IMR-90 (cell line): ENCODE results near the gene PCED1B. TPM values are rescaled to one million over a fixed set of nuclear protein-coding genes. Genes with fewer than 3 reads are reported as not detected.

Source experiments
- ATAC-seq: fragments of 200-7000 bp; cut with Tn5 transposase; 2 replicates; pipeline ENCODE4 v1.9.1; 2020; ENCODE audit warnings: low read depth, mild to moderate bottlenecking, moderate library complexity
- BruUV-seq: library from RNA; stranded (reverse); fragments of 400-500 nt; replicated peaks from 2 replicates; lab custom pipeline; 2021; lab: Mats Ljungman, UMichigan
- CTCF ChIA-PET: fragments of 300-600 bp; formaldehyde crosslinking; extraction: SDS; loops from one replicate; lab custom pipeline; 2021; ENCODE audit warnings: antibody characterized with exemption; lab: Yijun Ruan, JAX
- POLR2A ChIA-PET: fragments of 300-600 bp; sonication (Branson Sonifier 250); formaldehyde crosslinking; loops from one replicate; lab custom pipeline; 2022; ENCODE audit warnings: antibody characterized with exemption; ENCODE audit not compliant: unreplicated experiment; lab: Charles Lee
- DNase-seq: peaks from one replicate; pipeline ENCODE4 v3.0.0; 2013
- H2AFZ ChIP-seq: replicated peaks from 2 replicates; pipeline ENCODE3; 2013; ENCODE audit warnings: low read length, mild to moderate bottlenecking; ENCODE audit not compliant: poor library complexity
- H2AK5ac ChIP-seq: 2 replicates; pipeline ENCODE4 v1.6.1; 2013; ENCODE audit warnings: low read depth, low read length, inconsistent platforms
- H2AK9ac ChIP-seq: replicated peaks from 2 replicates; pipeline ENCODE3; 2013; ENCODE audit warnings: mild to moderate bottlenecking, low read depth, low read length, moderate library complexity; ENCODE audit not compliant: poor library complexity
- H2BK120ac ChIP-seq: 2 replicates; pipeline ENCODE4 v1.6.1; 2013; ENCODE audit warnings: low read depth, low read length, inconsistent platforms
- H2BK15ac ChIP-seq: 3 replicates; pipeline ENCODE4 v1.6.1; 2013; ENCODE audit warnings: low read depth, low read length, inconsistent platforms
- H2BK20ac ChIP-seq: 2 replicates; pipeline ENCODE4 v1.6.1; 2013; ENCODE audit warnings: low read depth, mild to moderate bottlenecking, inconsistent platforms, low read length, moderate library complexity
- H2BK5ac ChIP-seq: 2 replicates; pipeline ENCODE4 v1.6.1; 2013; ENCODE audit warnings: mild to moderate bottlenecking, low read depth, low read length, inconsistent platforms; ENCODE audit not compliant: poor library complexity, severe bottlenecking
- H3K14ac ChIP-seq: replicated peaks from 2 replicates; pipeline ENCODE4 v1.6.1; 2013; ENCODE audit warnings: low read depth, low read length, inconsistent platforms
- H3K18ac ChIP-seq: 2 replicates; pipeline ENCODE4 v1.6.1; 2013; ENCODE audit warnings: low read depth, low read length, control low read depth
- H3K23ac ChIP-seq: 2 replicates; pipeline ENCODE4 v1.6.1; 2013; ENCODE audit warnings: low read depth, low read length, inconsistent platforms
- H3K27ac ChIP-seq: 2 replicates; pipeline ENCODE4 v1.5.1; 2013; ENCODE audit warnings: mild to moderate bottlenecking, control low read depth, low read length; ENCODE audit not compliant: insufficient read depth
- H3K27me3 ChIP-seq: 2 replicates; pipeline ENCODE4 v1.6.1; 2013; ENCODE audit warnings: low read length; ENCODE audit not compliant: control insufficient read depth, insufficient read depth
- H3K36me3 ChIP-seq: 2 replicates; pipeline ENCODE4 v1.6.1; 2013; ENCODE audit warnings: low read length, mixed read lengths; ENCODE audit not compliant: control insufficient read depth, insufficient read depth
- H3K4ac ChIP-seq: 2 replicates; pipeline ENCODE4 v1.6.1; 2013; ENCODE audit warnings: low read depth, low read length, inconsistent platforms
- H3K4me1 ChIP-seq: 2 replicates; pipeline ENCODE4 v1.6.1; 2013; ENCODE audit warnings: low read length, mixed read lengths; ENCODE audit not compliant: control insufficient read depth, insufficient read depth
- H3K4me2 ChIP-seq: 2 replicates; pipeline ENCODE4 v1.6.1; 2013; ENCODE audit warnings: low read depth, mild to moderate bottlenecking, control low read depth, low read length, moderate library complexity
- H3K4me3 ChIP-seq: 2 replicates; pipeline ENCODE4 v1.5.1; 2013; ENCODE audit warnings: low read depth, mild to moderate bottlenecking, control low read depth, low read length, moderate library complexity; ENCODE audit not compliant: insufficient read depth
- H3K56ac ChIP-seq: 2 replicates; pipeline ENCODE4 v1.6.1; 2013; ENCODE audit warnings: low read length, inconsistent platforms; ENCODE audit not compliant: insufficient read depth; ENCODE audit errors: extremely low read depth
- H3K79me1 ChIP-seq, 2 experiments: 2 replicates each; pipeline ENCODE4 v1.6.1; 2013; ENCODE audit warnings: low read length in 2 of 2, inconsistent platforms in 1 of 2, low read depth in 1 of 2
- H3K9ac ChIP-seq: 2 replicates; pipeline ENCODE4 v1.6.1; 2013; ENCODE audit warnings: low read depth, low read length, control low read depth
- H3K9me1 ChIP-seq: 2 replicates; pipeline ENCODE4 v1.6.1; 2013; ENCODE audit warnings: low read length, inconsistent platforms; ENCODE audit not compliant: insufficient read depth
- H3K9me3 ChIP-seq: 2 replicates; pipeline ENCODE4 v1.6.1; 2013; ENCODE audit warnings: low read length; ENCODE audit not compliant: control insufficient read depth, insufficient read depth
- H4K20me1 ChIP-seq: 2 replicates; pipeline ENCODE4 v1.6.1; 2013; ENCODE audit warnings: low read length, inconsistent platforms; ENCODE audit not compliant: insufficient read depth
- H4K5ac ChIP-seq: 2 replicates; pipeline ENCODE4 v1.6.1; 2013; ENCODE audit warnings: mild to moderate bottlenecking, low read depth, low read length, control low read depth
- H4K8ac ChIP-seq, 2 experiments: 2 replicates each; pipeline ENCODE4 v1.6.1; 2013; ENCODE audit warnings: low read depth in 2 of 2, low read length in 2 of 2, control low read depth in 1 of 2, inconsistent platforms in 1 of 2
- H4K91ac ChIP-seq: 2 replicates; pipeline ENCODE4 v1.6.1; 2013; ENCODE audit warnings: low read depth, low read length, inconsistent platforms; ENCODE audit not compliant: insufficient read depth
- CEBPB ChIP-seq: IDR thresholded peaks from 2 replicates; pipeline ENCODE4 v1.6.1; 2012; ENCODE audit warnings: low read depth, low read length, improper control_type of control experiment
- CHD1 ChIP-seq: IDR thresholded peaks from 2 replicates; pipeline ENCODE4 v1.6.1; 2012; ENCODE audit warnings: low read depth, low read length, improper control_type of control experiment
- CTCF ChIP-seq: conservative IDR thresholded peaks from 2 replicates; pipeline ENCODE4 v1.5.1; 2012; ENCODE audit warnings: mild to moderate bottlenecking, low read depth, low read length, improper control_type of control experiment
- ELK1 ChIP-seq: fragments of 150-350 bp; IDR thresholded peaks from 2 replicates; pipeline ENCODE4 v1.6.1; 2016; ENCODE audit warnings: low read depth, mild to moderate bottlenecking, low read length, moderate library complexity, borderline replicate concordance
- FOS ChIP-seq: fragments of 150-350 bp; IDR thresholded peaks from 2 replicates; pipeline ENCODE4 v1.6.1; 2016; ENCODE audit warnings: low read depth, low read length
- MAFK ChIP-seq: IDR thresholded peaks from 2 replicates; pipeline ENCODE4 v1.6.1; 2012; ENCODE audit warnings: low read depth, low read length, improper control_type of control experiment
- NFE2L2 ChIP-seq: fragments of 150-350 bp; IDR thresholded peaks from 2 replicates; pipeline ENCODE4 v1.6.1; 2016; ENCODE audit warnings: low read depth, mild to moderate bottlenecking, low read length
- POLR2A ChIP-seq: IDR thresholded peaks from 2 replicates; pipeline ENCODE4 v1.6.1; 2012; ENCODE audit warnings: mild to moderate bottlenecking, low read depth, low read length
- RAD21 ChIP-seq: IDR thresholded peaks from 2 replicates; pipeline ENCODE4 v1.6.1; 2012; ENCODE audit warnings: low read length, improper control_type of control experiment
- RFX5 ChIP-seq: IDR thresholded peaks from 2 replicates; pipeline ENCODE4 v1.8.0; 2012; ENCODE audit warnings: low read depth, mild to moderate bottlenecking, low read length, moderate library complexity
- USF2 ChIP-seq: fragments of 150-350 bp; IDR thresholded peaks from 2 replicates; pipeline ENCODE4 v1.6.1; 2017; ENCODE audit warnings: mild to moderate bottlenecking, antibody characterized with exemption, low read length, low read depth
- WGBS, 2 experiments: methylation state at CpG; one replicate each; pipeline versions ENCODE4 v1.1.5 to v1.1.7; 2013; ENCODE audit warnings: missing lambda C conversion rate in 2 of 2; ENCODE audit not compliant: insufficient read length in 1 of 2; ENCODE audit errors: extremely low coverage in 2 of 2; 5-methylcytosine and 5-hydroxymethylcytosine counted together
- dilution Hi-C: fragments of 300-500 bp; cut with HindIII; formaldehyde crosslinking; loops from one replicate; pipeline ENCODE4 v1.14.3; 2018; ENCODE audit warnings: low sequenced_read_pairs; ENCODE audit not compliant: unreplicated experiment
- in situ Hi-C: fragments of 300-500 bp; cut with MboI; formaldehyde crosslinking; loops from 3 replicates; pipeline ENCODE4 v1.14.3; 2019; ENCODE audit warnings: low sequenced_read_pairs, inconsistent platforms, mixed read lengths
- intact Hi-C: fragments of 100-400 bp; cut with micrococcal nuclease; formaldehyde crosslinking; loops from 2 replicates; pipeline ENCODE4 v1.10.0; 2022
- polyA plus RNA-seq, 3 experiments: library from polyadenylated mRNA; depleted of rRNA; stranded (reverse); fragments of >200 nt; gene quantifications; 2 replicates each; pipeline ENCODE4 v1.2.3, GENCODE V29; 2012; ENCODE audit warnings: low replicate concordance in 1 of 3
- total RNA-seq: library from RNA; depleted of rRNA; stranded (reverse); fragments of >200 nt; gene quantifications from 2 replicates; pipeline ENCODE4 v1.2.3, GENCODE V29; 2012

Gene PCED1B
- total and polyA plus RNA-seq, 2 of the 4 experiments (the other 2 are of a cell fraction) = 0.36 to 2.6 TPM

GRCh38 chr12:47065546-47065945 is 13.9 kb upstream of the PCED1B start:
- H3K4ac ChIP-seq = no peak overlapping the region
- no peak overlapping the region for H4K91ac ChIP-seq
- no peaks in the 10 kb centered on the region for H3K4me1 ChIP-seq
- in situ Hi-C loops = no loop called here
- no peak overlapping the region for H2AK9ac ChIP-seq
- H3K9me1 ChIP-seq = no peaks in the 10 kb centered on the region
- H3K27ac ChIP-seq = no peak overlapping the region
- H3K14ac ChIP-seq = no peak overlapping the region
- H4K5ac ChIP-seq = no peak overlapping the region
- no peaks in the 10 kb centered on the region for H3K27me3 ChIP-seq
- DNase-seq (no peak), ATAC-seq (no peak)
- no peak overlapping the region for H3K23ac ChIP-seq
- no peaks in the 10 kb centered on the region for H3K79me1 ChIP-seq
- H2AFZ ChIP-seq = no peak overlapping the region
- H3K4me2 ChIP-seq = no peak overlapping the region
- H4K20me1 ChIP-seq = no peaks in the 10 kb centered on the region
- H2BK15ac ChIP-seq = no peak overlapping the region
- dilution Hi-C loops = no loop called here
- H2BK20ac ChIP-seq = no peak overlapping the region
- H3K9me3 ChIP-seq = no peaks in the 10 kb centered on the region
- H2BK120ac ChIP-seq = no peak overlapping the region
- CTCF ChIA-PET = no interaction called here
- no peak overlapping the region for H2AK5ac ChIP-seq
- no peak overlapping the region for H2BK5ac ChIP-seq
- intact Hi-C loops = no loop called here
- no peak overlapping the region for H3K56ac ChIP-seq
- no peak for TF ChIP-seq CTCF
- no peak for TF ChIP-seq NFE2L2
- TF ChIP-seq CHD1 = no peak
- TF ChIP-seq CEBPB = no peak
- no peak for TF ChIP-seq RAD21
- no peak for TF ChIP-seq USF2
- TF ChIP-seq POLR2A = no peak
- no peak for TF ChIP-seq ELK1
- TF ChIP-seq MAFK = no peak
- TF ChIP-seq RFX5 = no peak
- TF ChIP-seq FOS = no peak
- no peak overlapping the region for H3K18ac ChIP-seq
- no peak overlapping the region for H3K9ac ChIP-seq
- POLR2A ChIA-PET = no interaction called here
- no CpG with 5 or more reads among the region's 1 CpG for WGBS, 2 experiments
- no peak overlapping the region for H3K4me3 ChIP-seq
- BruUV-seq = no TSS peak
- no peak overlapping the region for H4K8ac ChIP-seq
- H3K36me3 ChIP-seq = no peaks in the 10 kb centered on the region
